ENCODE measurements around the gene PARD6A. TPM values are rescaled to one million over a fixed set of nuclear protein-coding genes. Genes with fewer than 3 reads are reported as not detected.

Gene PARD6A, protein sequence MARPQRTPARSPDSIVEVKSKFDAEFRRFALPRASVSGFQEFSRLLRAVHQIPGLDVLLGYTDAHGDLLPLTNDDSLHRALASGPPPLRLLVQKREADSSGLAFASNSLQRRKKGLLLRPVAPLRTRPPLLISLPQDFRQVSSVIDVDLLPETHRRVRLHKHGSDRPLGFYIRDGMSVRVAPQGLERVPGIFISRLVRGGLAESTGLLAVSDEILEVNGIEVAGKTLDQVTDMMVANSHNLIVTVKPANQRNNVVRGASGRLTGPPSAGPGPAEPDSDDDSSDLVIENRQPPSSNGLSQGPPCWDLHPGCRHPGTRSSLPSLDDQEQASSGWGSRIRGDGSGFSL
- total RNA-seq, result 1 to 10 TPM; 3.1 to 4.4 (median 3.3) TPM
- 3.7 TPM for total RNA-seq (2013)

DNA sequence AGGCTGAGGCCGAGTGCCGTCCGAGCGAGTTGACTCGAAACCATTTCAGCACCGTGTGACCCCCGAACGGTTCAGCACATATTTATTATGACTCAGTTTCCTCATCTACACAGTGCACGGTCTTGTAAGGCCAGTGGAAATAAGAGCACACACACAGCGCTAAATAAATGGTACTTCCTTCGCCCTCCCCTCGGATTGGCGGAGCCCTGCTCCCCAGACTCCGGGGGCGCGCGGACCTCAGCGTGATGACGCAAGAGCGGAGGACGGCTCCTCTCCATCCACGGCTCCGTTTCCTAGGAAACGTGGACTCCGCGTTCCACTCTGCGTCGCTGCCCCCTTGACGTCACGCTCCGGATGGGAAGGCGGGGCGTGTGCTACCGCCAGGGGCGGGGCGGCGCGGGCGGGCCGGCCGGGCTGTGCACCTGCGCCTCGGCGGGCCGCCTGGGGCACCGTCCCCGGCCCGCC lies at the start of gene PARD6A:
PARD6A (plus strand) TSS at position 397 of the 465 bp plus-strand sequence. CDS start 79 bp downstream, outside the sequence.
- no peaks in the 10 kb centered on the region for H3K9me3 Mint-ChIP-seq
- H3K27ac ChIP-seq (ENCODE audit: low read length), result peak within 1 kb of the TSS; percentile 91
- peak; percentile 78 to 92 (median 85) for ATAC-seq
- peaks cover 26% of the 10 kb centered on the region for H3K4me1 ChIP-seq (ENCODE audit: control insufficient read depth, insufficient read depth, low read length)
- peak within 1 kb of the TSS; percentile 67 for H3K4me3 ChIP-seq (ENCODE audit: low read length)
- no peaks in the 10 kb centered on the region for H3K36me3 Mint-ChIP-seq
- intact Hi-C loops (cut with micrococcal nuclease), result loop anchor here (1.0 to 2.0 kb wide), 2 partner anchors 98 to 180 kb away; partner anchors contain the start of gene CTCF
- H3K4me1 Mint-ChIP-seq, result peaks cover 0 to 33% of the 10 kb centered on the region in 2 donors
- no peaks in the 10 kb centered on the region for H3K27me3 Mint-ChIP-seq (ENCODE audit: low read depth in 2 of 2)
- H3K27me3 ChIP-seq (ENCODE audit: control insufficient read depth, insufficient read depth, low read length), result no peaks in the 10 kb centered on the region
- H3K36me3 ChIP-seq (ENCODE audit: control insufficient read depth, insufficient read depth, low read length), result peaks cover 18% of the 10 kb centered on the region
- TF ChIP-seq, protein P1, sequence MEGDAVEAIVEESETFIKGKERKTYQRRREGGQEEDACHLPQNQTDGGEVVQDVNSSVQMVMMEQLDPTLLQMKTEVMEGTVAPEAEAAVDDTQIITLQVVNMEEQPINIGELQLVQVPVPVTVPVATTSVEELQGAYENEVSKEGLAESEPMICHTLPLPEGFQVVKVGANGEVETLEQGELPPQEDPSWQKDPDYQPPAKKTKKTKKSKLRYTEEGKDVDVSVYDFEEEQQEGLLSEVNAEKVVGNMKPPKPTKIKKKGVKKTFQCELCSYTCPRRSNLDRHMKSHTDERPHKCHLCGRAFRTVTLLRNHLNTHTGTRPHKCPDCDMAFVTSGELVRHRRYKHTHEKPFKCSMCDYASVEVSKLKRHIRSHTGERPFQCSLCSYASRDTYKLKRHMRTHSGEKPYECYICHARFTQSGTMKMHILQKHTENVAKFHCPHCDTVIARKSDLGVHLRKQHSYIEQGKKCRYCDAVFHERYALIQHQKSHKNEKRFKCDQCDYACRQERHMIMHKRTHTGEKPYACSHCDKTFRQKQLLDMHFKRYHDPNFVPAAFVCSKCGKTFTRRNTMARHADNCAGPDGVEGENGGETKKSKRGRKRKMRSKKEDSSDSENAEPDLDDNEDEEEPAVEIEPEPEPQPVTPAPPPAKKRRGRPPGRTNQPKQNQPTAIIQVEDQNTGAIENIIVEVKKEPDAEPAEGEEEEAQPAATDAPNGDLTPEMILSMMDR (IDR thresholded peaks at IDR 0.05), result no peak
- H3K4me3 Mint-ChIP-seq, result peak within 1 kb of the TSS; percentile 94
- no peaks in the 10 kb centered on the region for H3K9me3 ChIP-seq (ENCODE audit: control insufficient read depth, insufficient read depth, low read length)
- under 1% methylated on average over 48 of the region's 48 CpGs for WGBS (ENCODE audit: insufficient coverage)
- peak within 1 kb of the TSS; percentile 93 to 94 for H3K27ac Mint-ChIP-seq
- DNase-seq, result peak; percentile 87 to 98

DNA sequence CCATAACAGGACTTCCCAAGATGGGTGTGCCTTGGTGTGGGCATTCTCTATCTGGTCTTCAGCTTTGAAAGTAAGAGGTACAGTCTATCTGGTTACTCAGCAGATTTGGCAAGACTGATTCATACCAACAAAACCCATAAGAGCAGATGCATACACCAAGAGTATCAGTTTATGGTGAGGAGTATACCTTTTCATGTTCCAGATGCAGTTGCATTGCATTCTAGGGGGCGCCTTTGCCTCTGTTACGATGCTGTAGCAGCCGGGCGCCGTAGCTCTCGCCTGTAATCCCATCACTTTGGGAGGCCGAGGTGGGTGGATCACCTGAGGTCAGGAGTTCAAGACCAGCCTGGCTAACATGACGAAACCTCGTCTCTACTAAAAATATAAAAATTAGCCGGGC lies 47.0 kb upstream of the PARD6A start:
- Histone ChIP-seq H3K36me3 (ENCODE audit: control insufficient read depth, insufficient read depth, low read length) (peaks cover 49% of the 10 kb centered on the region), H3K4me1 (ENCODE audit: control insufficient read depth, insufficient read depth, low read length) (no peaks in the 10 kb centered on the region), H3K27ac (ENCODE audit: low read length) (no peak overlapping the region), H3K4me3 (ENCODE audit: low read length) (no peak overlapping the region), H3K27me3 (ENCODE audit: control insufficient read depth, insufficient read depth, low read length) (no peaks in the 10 kb centered on the region), H3K9me3 (ENCODE audit: control insufficient read depth, insufficient read depth, low read length) (no peaks in the 10 kb centered on the region)
- intact Hi-C loops (cut with micrococcal nuclease), result no loop called here
- no peaks in the 10 kb centered on the region for H3K36me3 Mint-ChIP-seq
- DNase-seq (peak in 1 of 2 donors; percentile 14), ATAC-seq (no peak)
- TF ChIP-seq, protein P1 (IDR thresholded peaks at IDR 0.05), result no peak
- no peak overlapping the region for H3K27ac Mint-ChIP-seq
- 96% methylated on average over 10 of the region's 10 CpGs for WGBS (ENCODE audit: insufficient coverage)
- H3K4me1 Mint-ChIP-seq, result peaks cover 0 to 4% of the 10 kb centered on the region in 2 donors
- no peaks in the 10 kb centered on the region for H3K9me3 Mint-ChIP-seq
- no peak overlapping the region for H3K4me3 Mint-ChIP-seq
- no peaks in the 10 kb centered on the region for H3K27me3 Mint-ChIP-seq (ENCODE audit: low read depth in 2 of 2)

DNA sequence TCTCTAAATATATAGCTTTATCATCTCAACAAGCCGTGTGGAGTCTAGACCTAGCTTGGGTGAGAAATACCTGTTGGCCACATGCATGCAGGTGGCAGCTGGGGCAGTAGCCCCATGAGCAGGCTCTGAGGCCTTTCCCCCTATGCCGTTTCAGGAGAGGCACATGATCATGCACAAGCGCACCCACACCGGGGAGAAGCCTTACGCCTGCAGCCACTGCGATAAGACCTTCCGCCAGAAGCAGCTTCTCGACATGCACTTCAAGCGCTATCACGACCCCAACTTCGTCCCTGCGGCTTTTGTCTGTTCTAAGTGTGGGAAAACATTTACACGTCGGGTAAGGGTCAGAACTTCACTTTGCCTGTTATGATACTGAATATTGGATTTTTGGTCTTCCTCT lies 32.5 kb upstream of the PARD6A start:
- DNase-seq (no peak), ATAC-seq (no peak)
- intact Hi-C loops (cut with micrococcal nuclease), result no loop called here
- WGBS (ENCODE audit: insufficient coverage), result 96% methylated on average over 14 of the region's 14 CpGs
- H3K9me3 ChIP-seq (ENCODE audit: control insufficient read depth, insufficient read depth, low read length), result no peaks in the 10 kb centered on the region
- H3K27me3 ChIP-seq (ENCODE audit: control insufficient read depth, insufficient read depth, low read length), result no peaks in the 10 kb centered on the region
- Mint-ChIP-seq H3K36me3 (peaks cover 13% of the 10 kb centered on the region), H3K27me3 (ENCODE audit: low read depth in 2 of 2) (no peaks in the 10 kb centered on the region), H3K9me3 (no peaks in the 10 kb centered on the region), H3K4me1 (peaks cover 4 to 6% of the 10 kb centered on the region in 2 donors), H3K4me3 (no peak overlapping the region), H3K27ac (no peak overlapping the region)
- no peak overlapping the region for H3K27ac ChIP-seq (ENCODE audit: low read length)
- peaks cover 76% of the 10 kb centered on the region for H3K36me3 ChIP-seq (ENCODE audit: control insufficient read depth, insufficient read depth, low read length)
- TF ChIP-seq, protein P1 (IDR thresholded peaks at IDR 0.05), result no peak
- H3K4me1 ChIP-seq (ENCODE audit: control insufficient read depth, insufficient read depth, low read length), result no peaks in the 10 kb centered on the region
- H3K4me3 ChIP-seq (ENCODE audit: low read length), result no peak overlapping the region

Data from natural killer cell (primary cell).